Activated effector memory CD4-positive, alpha-beta T cell treated with Interleukin-2 at 50 U/mL for 16 hours (primary cell): ENCODE data around the gene LHPP.

Experiments used
- DNase-seq: peaks from one replicate; pipeline ENCODE4 v3.0.0-alpha.2; 2020

Gene LHPP

DNA sequence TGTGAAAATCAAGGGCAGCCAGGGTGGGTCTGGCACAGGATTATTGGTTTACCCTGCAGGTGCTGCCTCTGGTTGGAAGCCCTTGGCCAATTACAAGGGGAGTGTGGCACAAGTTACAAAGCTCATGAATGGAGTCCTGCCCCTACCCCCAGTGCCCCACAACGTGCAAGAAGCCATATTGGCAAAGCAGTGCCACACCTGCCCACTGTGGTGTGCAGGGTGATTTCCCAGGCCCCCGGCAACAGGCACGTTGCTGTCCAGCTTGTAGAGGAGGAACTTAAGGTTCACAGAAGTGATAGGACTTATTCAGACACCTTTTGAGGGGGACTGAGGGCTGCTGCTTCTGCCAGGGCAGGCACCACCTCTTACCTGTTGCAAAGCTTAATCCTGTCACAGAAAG is 11.4 kb downstream of the LHPP start:
- DNase-seq = no peak

DNA sequence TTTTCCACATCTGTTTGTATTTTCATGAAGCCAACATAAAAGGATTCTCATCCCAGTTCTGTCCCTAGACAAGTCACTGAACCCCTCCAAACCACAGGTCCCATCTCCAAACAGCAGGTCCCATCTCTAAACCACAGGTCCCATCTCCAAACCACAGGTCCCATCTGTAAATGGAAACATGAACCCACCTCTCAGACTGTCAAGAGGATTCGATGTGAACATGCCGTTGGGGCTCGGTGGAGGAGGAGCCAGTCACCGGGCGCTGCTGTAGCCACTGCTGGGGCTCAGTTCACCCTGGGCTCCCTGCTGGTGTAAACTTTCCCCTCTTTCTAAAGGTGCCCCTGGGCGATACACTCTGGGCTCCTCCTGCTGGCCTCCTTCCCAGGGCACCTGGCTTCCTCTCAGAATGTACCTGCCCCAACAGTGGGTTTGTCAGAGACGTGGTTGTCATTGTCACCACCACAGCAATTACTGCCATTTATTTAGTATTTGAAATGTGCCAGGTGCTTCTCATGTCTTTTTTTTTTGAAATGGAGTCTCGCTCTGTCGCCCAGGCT is 13.0 kb downstream of the LHPP start:
- DNase-seq = no peak

DNA sequence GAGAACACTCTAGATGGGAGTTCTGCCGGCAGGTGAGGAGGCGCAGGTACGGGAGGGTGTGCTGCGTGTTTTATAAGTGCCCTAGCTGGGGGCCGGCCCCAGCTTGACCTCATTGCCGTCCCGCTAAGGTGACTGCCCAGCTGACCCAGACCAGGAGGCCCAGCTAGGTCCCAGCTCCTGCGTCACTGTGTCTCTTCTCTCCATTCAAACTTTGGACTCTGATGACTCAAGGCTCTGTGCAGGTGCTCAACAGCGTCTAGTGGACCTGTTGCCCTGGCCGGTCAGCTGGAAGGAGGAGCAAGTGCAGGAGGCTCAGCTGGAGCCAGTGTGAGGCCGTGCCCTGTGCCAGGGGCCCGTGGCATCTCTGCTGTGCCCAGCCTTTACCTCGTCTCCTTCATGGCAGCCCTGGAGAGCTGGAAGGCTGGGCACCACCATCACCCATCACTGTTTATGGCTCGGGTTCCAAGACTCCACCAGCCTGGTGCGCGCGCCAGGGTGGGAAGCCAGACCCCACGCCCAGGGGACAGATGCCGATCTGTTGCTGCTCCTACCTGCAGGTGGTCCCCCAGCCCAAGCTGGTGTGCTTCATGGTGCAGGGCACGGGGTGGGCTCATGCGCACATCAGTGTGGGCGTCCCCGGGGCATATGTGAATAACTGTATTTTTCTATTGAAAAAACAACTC is 14.6 kb downstream of the LHPP start:
- DNase-seq = no peak

GRCh38 chr10:124477614-124478363 is 16.2 kb downstream of the LHPP start:
- no peak for DNase-seq

GRCh38 chr10:124478515-124478914 is 16.9 kb downstream of the LHPP start:
- no peak for DNase-seq

DNA sequence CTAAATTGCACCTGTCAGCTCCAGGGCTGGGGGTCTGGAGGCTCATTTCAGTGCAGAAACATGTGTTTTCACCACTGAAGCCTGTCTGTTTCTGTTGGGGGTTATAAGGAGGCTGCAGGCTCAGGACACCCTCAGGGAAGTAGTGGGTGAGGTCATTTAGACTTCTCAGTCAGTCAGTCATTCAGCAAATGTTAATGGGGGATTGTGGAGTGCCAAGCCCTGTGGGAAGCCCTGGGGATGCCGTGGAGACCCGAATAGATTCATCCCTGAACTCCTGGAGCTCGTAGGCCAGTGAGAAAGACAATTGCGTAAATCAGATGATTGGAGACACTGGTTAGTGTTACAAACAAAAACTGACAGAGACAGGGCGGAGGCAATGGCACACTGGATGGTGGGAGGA is 19.2 kb downstream of the LHPP start:
- DNase-seq = no peak

DNA sequence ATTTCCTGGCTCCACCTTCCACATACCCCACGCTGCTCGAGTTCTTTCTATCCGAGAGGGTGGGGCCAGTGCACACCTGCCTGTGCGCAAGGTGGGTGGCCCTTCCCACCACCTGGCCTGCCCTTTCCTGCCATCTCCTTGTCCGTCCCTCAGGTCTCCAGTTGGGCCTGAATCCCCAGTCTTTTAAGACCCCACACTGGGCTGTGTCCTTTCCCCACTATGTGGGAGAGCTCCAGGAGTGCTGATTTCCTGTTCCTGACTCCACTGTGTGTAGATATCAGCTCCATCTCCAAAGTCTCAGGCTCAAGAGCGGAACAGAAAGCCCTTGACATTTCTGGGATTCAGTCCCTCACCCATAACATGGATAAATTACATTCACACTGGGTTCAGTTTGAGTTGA is 20.1 kb downstream of the LHPP start:
- DNase-seq = no peak

GRCh38 chr10:124482236-124482800 is 20.7 kb downstream of the LHPP start:
- no peak for DNase-seq

GRCh38 chr10:124482876-124483275 is 21.3 kb downstream of the LHPP start:
- no peak for DNase-seq

DNA sequence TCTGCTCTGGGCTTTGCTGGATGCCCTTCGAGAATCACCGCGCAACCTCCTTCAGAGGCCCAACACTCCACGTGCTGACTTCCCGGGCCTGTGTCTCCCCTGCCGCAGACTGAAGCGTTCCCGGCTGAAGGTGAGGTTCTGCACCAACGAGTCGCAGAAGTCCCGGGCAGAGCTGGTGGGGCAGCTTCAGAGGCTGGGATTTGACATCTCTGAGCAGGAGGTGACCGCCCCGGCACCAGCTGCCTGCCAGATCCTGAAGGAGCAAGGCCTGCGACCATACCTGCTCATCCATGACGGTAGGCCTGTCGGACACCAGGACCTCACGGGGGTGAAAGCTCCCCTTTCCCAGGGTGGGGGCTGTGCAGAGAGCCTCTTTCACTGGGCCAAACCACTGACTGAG is 22.4 kb downstream of the LHPP start:
- DNase-seq = no peak

GRCh38 chr10:124484661-124485060 is 23.0 kb downstream of the LHPP start:
- no peak for DNase-seq

DNA sequence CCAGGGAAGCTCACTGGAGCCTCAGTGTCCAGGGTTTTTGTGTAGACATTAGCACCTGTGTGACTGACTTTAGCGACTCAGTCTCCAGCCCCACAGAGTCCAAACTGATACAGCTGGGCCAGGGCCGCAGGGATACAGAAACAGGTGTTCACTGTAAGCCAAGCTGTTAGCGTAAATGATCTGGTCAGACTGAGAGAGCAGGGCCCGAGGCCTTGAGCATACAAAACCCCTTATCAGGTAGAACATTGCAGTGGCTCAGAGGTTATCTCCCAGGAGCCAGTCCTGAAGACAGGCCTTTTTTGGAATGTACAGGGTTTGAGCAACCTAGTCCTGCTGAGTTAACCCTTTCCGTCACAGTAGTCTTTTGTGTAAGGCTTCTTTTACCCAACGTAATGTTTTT is 25.0 kb downstream of the LHPP start:
- DNase-seq = no peak

DNA sequence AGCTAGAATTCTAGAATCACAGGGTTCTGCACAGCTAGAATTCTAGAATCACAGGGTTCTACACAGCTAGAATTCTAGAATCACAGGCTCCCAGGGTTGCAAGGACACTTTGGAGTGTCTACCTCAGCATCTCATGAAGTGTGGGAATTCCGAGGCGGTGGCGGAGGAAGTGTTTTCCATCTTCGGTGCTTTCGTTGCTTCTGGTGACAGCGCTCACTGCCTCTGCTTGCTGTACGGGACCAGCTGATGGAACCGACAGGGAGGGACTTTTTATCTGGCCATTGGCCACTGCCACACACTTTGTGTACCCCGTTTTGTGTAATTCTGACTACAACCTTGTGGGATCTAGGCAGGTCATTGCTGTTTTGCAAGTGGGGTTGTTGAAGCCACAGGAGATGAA is 29.5 kb downstream of the LHPP start:
- DNase-seq = no peak

DNA sequence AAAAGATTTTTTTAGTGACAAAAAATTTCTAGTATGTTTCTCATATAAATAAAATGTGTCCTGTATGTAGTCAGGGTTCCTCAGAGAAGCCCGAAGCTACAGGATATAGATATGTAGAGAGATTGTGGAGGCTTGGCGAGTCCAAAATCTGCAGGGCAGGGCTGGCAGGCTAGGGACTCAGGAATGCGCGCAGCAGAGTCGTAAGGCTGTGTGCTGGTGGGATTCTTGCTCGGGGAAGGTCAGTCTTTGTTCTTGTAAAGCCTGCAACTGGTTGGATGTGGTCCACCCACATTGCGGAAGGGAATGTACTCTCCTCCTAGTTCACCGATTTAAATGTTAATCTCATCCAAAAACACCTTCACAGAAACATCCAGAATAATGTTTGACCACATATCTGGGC is 30.6 kb downstream of the LHPP start:
- no peak for DNase-seq

GRCh38 chr10:124493214-124493882 is 31.7 kb downstream of the LHPP start:
- DNase-seq = no peak

DNA sequence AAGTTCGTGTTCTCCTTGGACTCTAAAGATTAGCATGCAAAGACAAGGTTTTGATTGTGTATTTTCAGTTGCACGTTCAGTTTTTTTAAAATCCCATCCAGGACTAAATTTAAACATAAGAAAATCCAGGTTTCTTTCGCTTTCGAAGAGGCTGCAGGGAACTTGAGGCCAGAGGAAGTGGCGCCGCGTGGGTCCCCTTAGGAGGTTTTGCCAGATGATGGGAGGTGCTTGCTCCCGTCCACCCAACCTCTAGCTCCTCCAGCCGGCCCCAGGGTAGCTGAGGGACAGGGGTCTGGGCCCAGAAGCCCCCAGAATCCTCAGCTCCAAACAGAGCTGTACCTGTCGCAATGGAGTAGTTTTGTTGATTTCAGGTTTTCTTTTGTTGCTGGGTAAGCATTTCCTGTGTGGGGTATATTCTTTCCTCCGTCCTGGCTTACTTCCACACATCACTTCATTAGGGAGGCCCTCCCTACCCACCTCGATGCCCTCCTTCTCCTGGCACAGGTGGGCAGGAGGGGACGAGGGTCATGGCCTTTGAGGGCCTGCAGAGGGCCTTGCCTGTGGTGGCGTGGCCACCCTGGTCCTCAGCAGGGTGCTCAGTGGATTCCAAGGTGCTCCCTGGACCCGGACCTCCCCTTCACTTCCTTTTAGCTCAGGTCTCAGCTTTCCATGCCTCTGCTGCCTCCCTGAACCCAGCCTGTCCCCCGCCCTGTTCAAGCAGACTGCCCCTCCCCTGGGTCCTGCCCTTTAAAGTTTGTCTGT is 32.6 kb downstream of the LHPP start:
- no peak for DNase-seq

GRCh38 chr10:124495162-124495561 is 33.5 kb downstream of the LHPP start:
- DNase-seq = no peak

GRCh38 chr10:124495725-124496124 is 34.1 kb downstream of the LHPP start:
- no peak for DNase-seq

DNA sequence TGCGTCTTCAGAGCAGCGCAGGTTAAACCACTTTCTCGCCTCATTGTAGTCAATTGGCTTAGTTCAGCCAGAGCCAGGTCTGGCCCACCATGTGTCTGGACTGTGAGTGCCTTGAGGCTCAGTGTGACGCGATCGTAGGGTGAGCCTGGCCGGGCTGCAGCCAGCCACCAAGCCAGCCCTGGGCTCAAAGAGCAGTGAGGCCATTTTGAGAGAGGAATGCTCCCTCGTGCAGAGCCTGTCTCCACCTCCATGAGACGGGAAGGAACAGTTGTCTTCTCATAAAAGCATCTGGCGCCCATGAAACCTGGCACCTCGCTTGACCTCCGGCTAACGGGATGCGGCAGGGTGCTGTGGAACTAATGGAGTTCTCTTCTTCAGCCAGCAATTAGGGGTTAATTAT is 34.5 kb downstream of the LHPP start:
- DNase-seq = no peak

DNA sequence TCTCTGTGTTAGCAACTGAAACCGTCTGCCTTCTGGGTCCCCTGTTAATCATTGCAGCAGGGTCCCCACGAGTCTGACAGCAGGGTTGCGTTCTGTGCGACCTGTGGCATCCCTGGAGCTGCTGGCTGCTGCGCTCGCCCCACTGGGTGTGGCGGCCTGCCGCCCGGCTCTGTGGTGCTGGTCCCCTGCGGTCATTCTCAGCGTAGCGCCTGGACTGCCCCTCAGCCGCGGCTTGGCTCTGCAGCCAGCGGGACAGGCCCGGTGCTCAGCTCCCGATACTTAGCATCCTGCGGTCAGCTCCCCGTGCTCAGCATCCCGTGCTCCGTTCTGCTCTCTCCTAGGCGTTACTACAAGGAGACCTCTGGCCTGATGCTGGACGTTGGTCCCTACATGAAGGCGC is 35.0 kb downstream of the LHPP start:
- no peak for DNase-seq

- no peak for DNase-seq
Measured at GRCh38 chr10:124497196-124497881, 35.7 kb downstream of the LHPP start.

DNA sequence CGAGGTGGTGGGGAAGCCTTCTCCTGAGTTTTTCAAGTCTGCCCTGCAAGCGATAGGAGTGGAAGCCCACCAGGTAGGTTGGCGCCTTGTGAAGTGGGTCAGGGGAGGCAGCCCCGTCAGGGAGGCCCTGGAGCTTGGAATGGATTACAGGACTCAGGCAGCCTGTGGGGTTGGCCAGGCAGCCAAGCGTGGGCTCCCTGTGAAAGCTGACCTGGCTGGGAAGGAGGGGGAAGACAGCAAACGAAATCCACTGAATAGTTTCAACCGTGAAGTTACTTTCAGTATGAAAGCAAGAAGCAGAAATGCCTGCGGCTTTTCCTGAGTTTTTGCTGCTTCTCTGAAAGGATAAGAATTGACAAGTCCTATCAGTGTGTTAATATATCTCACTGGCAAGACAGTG is 36.4 kb downstream of the LHPP start:
- DNase-seq = no peak
